HepG2 (cell line): ENCODE measurements around the gene DOK4. TPM values are rescaled to one million over a fixed set of nuclear protein-coding genes. Genes with fewer than 3 reads are reported as not detected.

Experiments
- ADNP ChIP-seq: sonication (generic); formaldehyde crosslinking; IDR thresholded peaks from 2 replicates; pipeline ENCODE4 v1.4.0; 2020; ENCODE audit warnings: missing genetic modification reagents
- AGO1 ChIP-seq: fragments of 200-400 bp; formaldehyde crosslinking; IDR thresholded peaks from 2 replicates; pipeline ENCODE4 v1.6.1; 2017; ENCODE audit warnings: mild to moderate bottlenecking, low read depth, low read length, moderate library complexity; ENCODE audit not compliant: poor library complexity, severe bottlenecking
- DPF2 ChIP-seq: sonication (generic); formaldehyde crosslinking; IDR thresholded peaks from 2 replicates; pipeline ENCODE4 v1.4.0; 2020; ENCODE audit warnings: mild to moderate bottlenecking, low read depth, missing genetic modification reagents, borderline replicate concordance
- HMGA1 ChIP-seq: sonication (generic); formaldehyde crosslinking; conservative IDR thresholded peaks from 2 replicates; pipeline ENCODE4 v1.4.0; 2020; ENCODE audit warnings: missing genetic modification reagents
- LCORL ChIP-seq, 2 experiments: fragments of 450-650 bp in 1 of 2; sonication (generic) in 1 of 2; formaldehyde crosslinking in 1 of 2; IDR thresholded peaks; 2 replicates each; pipeline versions ENCODE4 v1.5.0 to v1.6.1; 2017 to 2020; ENCODE audit warnings: antibody characterized with exemption in 1 of 2, missing genetic modification reagents in 1 of 2
- MIXL1 ChIP-seq: IDR thresholded peaks from 2 replicates; pipeline ENCODE4 v1.6.1; 2016
- MTF2 ChIP-seq: sonication (generic); formaldehyde crosslinking; IDR thresholded peaks from 2 replicates; pipeline ENCODE4 v1.5.0; 2020; ENCODE audit warnings: missing genetic modification reagents, borderline replicate concordance
- NR1H2 ChIP-seq: sonication (generic); formaldehyde crosslinking; IDR thresholded peaks from 2 replicates; pipeline ENCODE4 v1.8.1; 2022; ENCODE audit warnings: low read depth, missing genetic modification reagents, borderline replicate concordance
- RBM22 ChIP-seq: fragments of 200-400 bp; formaldehyde crosslinking; optimal IDR thresholded peaks from 2 replicates; pipeline ENCODE3; 2017; ENCODE audit warnings: mild to moderate bottlenecking, low read length, moderate library complexity
- SAP130 ChIP-seq: IDR thresholded peaks from 2 replicates; pipeline ENCODE4 v1.6.1; 2016; ENCODE audit warnings: low read depth
- SP1 ChIP-seq, 2 experiments: fragments of 450-650 bp in 1 of 2; sonication (generic) in 1 of 2; formaldehyde crosslinking in 1 of 2; IDR thresholded peaks; 2 replicates each; pipeline versions ENCODE4 v1.4.0 to v1.6.1; 2016 to 2020; ENCODE audit warnings: missing genetic modification reagents in 1 of 2
- ZFP37 ChIP-seq: sonication (generic); formaldehyde crosslinking; IDR thresholded peaks from 2 replicates; pipeline ENCODE4 v1.4.0; 2020; ENCODE audit warnings: missing genetic modification reagents, borderline replicate concordance
- ZNF317 ChIP-seq: sonication (generic); formaldehyde crosslinking; IDR thresholded peaks from 2 replicates; pipeline ENCODE4 v1.5.0; 2020; ENCODE audit warnings: mild to moderate bottlenecking, missing genetic modification reagents
- ZNF737 ChIP-seq: sonication (generic); formaldehyde crosslinking; IDR thresholded peaks from 2 replicates; pipeline ENCODE4 v1.5.0; 2020; ENCODE audit warnings: missing genetic modification reagents, mild to moderate bottlenecking, borderline replicate concordance
- ZNF816 ChIP-seq: sonication (generic); formaldehyde crosslinking; IDR thresholded peaks from 2 replicates; pipeline ENCODE4 v1.8.0; 2022; ENCODE audit warnings: missing genetic modification reagents, mild to moderate bottlenecking, borderline replicate concordance
- polyA plus RNA-seq, 8 experiments: library from polyadenylated mRNA; depleted of rRNA in 3 of 8; stranded (reverse) in 7 of 8; unstranded in 1 of 8; fragments of >200 nt; fragmentation: Illumina TruSeq in 4 of 8; extraction: Trizol in 4 of 8; gene quantifications; 2 replicates each; pipeline versions ENCODE4 v1.2.1 to v1.2.3, GENCODE V29; 2011 to 2016; ENCODE audit warnings: low read depth in 4 of 8, missing spikeins in 1 of 8, mixed read lengths in 1 of 8; ENCODE audit not compliant: insufficient read depth in 1 of 8
- total RNA-seq, 5 experiments: library from RNA; depleted of rRNA; stranded (reverse); fragments of >200 nt; fragmentation: Illumina TruSeq; extraction: Trizol; gene quantifications; 2 replicates each; pipeline ENCODE4 v1.2.3, GENCODE V29; 2016; ENCODE audit warnings: low read depth in 1 of 5
- TF ChIP-seq, protein P1 (sequence below): sonication (generic); formaldehyde crosslinking; IDR thresholded peaks from 2 replicates; pipeline ENCODE4 v1.5.0; 2020; ENCODE audit warnings: missing genetic modification reagents
- TF ChIP-seq, protein P2 (sequence below): sonication (generic); formaldehyde crosslinking; IDR thresholded peaks from 2 replicates; pipeline ENCODE4 v1.4.0; 2020; ENCODE audit warnings: missing genetic modification reagents
- TF ChIP-seq, protein P3 (sequence below): sonication (generic); formaldehyde crosslinking; IDR thresholded peaks from 2 replicates; pipeline ENCODE4 v1.9.0; 2021; ENCODE audit warnings: missing genetic modification reagents, mild to moderate bottlenecking, borderline replicate concordance
- TF ChIP-seq, protein P4 (sequence below): sonication (generic); IDR thresholded peaks from 2 replicates; pipeline ENCODE4 v1.6.1; 2016; ENCODE audit warnings: low read depth, borderline replicate concordance

The DOK4 gene
- total and polyA plus RNA-seq, 2 of the 13 experiments (the other 11 are each of a cell fraction or from before 2014, with no cell fraction given), result 52.7 to 70.0 TPM

DNA sequence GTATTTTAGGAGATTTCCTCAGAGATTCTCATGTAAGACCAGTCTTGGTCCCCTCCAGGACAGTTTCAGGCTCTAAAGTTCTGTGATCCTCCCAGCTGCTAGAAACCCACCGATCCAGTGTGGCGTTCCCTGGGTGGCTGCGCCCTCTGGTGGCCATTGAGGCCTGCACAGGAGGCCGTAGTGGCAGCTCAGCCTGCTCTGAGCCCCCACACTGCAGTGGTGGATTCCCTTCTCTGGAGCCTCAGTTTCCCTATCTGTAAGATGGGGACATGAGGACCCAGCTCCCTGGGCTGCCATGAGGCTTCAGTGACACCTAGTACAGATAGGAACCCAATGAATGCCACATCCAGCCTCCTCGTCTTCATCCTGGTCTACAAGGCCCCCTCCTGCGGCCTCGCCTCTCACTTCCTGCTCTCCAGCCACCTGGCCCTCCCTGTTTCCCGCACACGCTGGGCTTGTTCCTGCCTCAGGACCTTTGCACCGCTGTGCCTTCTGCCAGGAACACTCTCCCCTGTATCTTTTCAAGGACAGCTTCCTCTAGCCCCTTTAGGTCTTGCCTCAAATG lies 33.6 kb upstream of the DOK4 start (continued):
- TF ChIP-seq ZNF816 (no peak), ZNF737 (no peak), AGO1 (no peak), SP1 (IDR thresholded peaks at IDR 0.05) (no peak), SP1 (CRISPR knock-in tag; IDR thresholded peaks at IDR 0.05) (no peak), MIXL1 (peak; percentile 44; the same call in 1 of the 2 replicates), MTF2 (CRISPR knock-in tag) (no peak), HMGA1 (CRISPR knock-in tag) (no peak), SAP130 (CRISPR knock-in tag) (peak; percentile 53), RBM22 (no peak), NR1H2 (CRISPR knock-in tag) (no peak), ADNP (CRISPR knock-in tag) (no peak), ZNF317 (CRISPR knock-in tag) (no peak), ZFP37 (CRISPR knock-in tag) (0 out of 2 replicates have a peak, but pooled peaks have one; percentile 24), DPF2 (no peak), LCORL (IDR thresholded peaks at IDR 0.05) (no peak), LCORL (CRISPR knock-in tag; IDR thresholded peaks at IDR 0.05) (0 out of 2 replicates have a peak, but pooled peaks have one; percentile 47)
- TF ChIP-seq, protein P1, sequence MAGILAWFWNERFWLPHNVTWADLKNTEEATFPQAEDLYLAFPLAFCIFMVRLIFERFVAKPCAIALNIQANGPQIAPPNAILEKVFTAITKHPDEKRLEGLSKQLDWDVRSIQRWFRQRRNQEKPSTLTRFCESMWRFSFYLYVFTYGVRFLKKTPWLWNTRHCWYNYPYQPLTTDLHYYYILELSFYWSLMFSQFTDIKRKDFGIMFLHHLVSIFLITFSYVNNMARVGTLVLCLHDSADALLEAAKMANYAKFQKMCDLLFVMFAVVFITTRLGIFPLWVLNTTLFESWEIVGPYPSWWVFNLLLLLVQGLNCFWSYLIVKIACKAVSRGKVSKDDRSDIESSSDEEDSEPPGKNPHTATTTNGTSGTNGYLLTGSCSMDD, result no peak
- TF ChIP-seq, protein P2, sequence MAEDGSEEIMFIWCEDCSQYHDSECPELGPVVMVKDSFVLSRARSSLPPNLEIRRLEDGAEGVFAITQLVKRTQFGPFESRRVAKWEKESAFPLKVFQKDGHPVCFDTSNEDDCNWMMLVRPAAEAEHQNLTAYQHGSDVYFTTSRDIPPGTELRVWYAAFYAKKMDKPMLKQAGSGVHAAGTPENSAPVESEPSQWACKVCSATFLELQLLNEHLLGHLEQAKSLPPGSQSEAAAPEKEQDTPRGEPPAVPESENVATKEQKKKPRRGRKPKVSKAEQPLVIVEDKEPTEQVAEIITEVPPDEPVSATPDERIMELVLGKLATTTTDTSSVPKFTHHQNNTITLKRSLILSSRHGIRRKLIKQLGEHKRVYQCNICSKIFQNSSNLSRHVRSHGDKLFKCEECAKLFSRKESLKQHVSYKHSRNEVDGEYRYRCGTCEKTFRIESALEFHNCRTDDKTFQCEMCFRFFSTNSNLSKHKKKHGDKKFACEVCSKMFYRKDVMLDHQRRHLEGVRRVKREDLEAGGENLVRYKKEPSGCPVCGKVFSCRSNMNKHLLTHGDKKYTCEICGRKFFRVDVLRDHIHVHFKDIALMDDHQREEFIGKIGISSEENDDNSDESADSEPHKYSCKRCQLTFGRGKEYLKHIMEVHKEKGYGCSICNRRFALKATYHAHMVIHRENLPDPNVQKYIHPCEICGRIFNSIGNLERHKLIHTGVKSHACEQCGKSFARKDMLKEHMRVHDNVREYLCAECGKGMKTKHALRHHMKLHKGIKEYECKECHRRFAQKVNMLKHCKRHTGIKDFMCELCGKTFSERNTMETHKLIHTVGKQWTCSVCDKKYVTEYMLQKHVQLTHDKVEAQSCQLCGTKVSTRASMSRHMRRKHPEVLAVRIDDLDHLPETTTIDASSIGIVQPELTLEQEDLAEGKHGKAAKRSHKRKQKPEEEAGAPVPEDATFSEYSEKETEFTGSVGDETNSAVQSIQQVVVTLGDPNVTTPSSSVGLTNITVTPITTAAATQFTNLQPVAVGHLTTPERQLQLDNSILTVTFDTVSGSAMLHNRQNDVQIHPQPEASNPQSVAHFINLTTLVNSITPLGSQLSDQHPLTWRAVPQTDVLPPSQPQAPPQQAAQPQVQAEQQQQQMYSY, result no peak
- TF ChIP-seq, protein P3, sequence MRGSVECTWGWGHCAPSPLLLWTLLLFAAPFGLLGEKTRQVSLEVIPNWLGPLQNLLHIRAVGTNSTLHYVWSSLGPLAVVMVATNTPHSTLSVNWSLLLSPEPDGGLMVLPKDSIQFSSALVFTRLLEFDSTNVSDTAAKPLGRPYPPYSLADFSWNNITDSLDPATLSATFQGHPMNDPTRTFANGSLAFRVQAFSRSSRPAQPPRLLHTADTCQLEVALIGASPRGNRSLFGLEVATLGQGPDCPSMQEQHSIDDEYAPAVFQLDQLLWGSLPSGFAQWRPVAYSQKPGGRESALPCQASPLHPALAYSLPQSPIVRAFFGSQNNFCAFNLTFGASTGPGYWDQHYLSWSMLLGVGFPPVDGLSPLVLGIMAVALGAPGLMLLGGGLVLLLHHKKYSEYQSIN (CRISPR knock-in tag), result no peak
- TF ChIP-seq, protein P4, sequence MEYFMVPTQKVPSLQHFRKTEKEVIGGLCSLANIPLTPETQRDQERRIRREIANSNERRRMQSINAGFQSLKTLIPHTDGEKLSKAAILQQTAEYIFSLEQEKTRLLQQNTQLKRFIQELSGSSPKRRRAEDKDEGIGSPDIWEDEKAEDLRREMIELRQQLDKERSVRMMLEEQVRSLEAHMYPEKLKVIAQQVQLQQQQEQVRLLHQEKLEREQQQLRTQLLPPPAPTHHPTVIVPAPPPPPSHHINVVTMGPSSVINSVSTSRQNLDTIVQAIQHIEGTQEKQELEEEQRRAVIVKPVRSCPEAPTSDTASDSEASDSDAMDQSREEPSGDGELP, result peak; percentile 75
